ENCODE results near the gene PLOD1. TPM values are rescaled to one million over a fixed set of nuclear protein-coding genes. Genes with fewer than 3 reads are reported as not detected.
A peak's percentile ranks its signal among the peaks of the same experiment; 100 is the strongest.

Gene PLOD1
- total and polyA plus RNA-seq, 2 donors (not counting 1 experiment from before 2014, with no cell fraction given), result 210 to 278 TPM

GRCh38 chr1:11914024-11914423 lies 20.5 kb upstream of the PLOD1 start:
- no peak overlapping the region for H3K4me3 ChIP-seq (replicated peaks in 1 of 4; ENCODE audit: control extremely low read depth in 1 of 4, insufficient read depth in 1 of 4, low read depth in 3 of 4, low read length in 4 of 4)
- DNase-seq (ENCODE audit: low read depth in 2 of 2), result no peak
- no peak overlapping the region for H2AFZ ChIP-seq (ENCODE audit: low read length)
- H3K27ac ChIP-seq (ENCODE audit: insufficient read depth, low read length), result no peak overlapping the region
- no peaks in the 10 kb centered on the region for H3K79me2 ChIP-seq (ENCODE audit: control insufficient read depth, insufficient read depth, low read length)
- TF ChIP-seq CTCF (conservative IDR thresholded peaks at IDR 0.05 in 1 of 2, IDR thresholded peaks at IDR 0.05 in 1 of 2; ENCODE audit: low read depth in 1 of 2, low read length in 2 of 2) (no peak), EZH2 (IDR thresholded peaks at IDR 0.05; ENCODE audit: low read length, missing control alignments) (no peak)
- H3K4me2 ChIP-seq (ENCODE audit: extremely low read depth, insufficient read depth, low read length), result no peak overlapping the region
- no peaks in the 10 kb centered on the region for H3K9me3 ChIP-seq (ENCODE audit: control insufficient read depth, insufficient read depth, low read depth, low read length)
- peaks cover 3% of the 10 kb centered on the region for H3K4me1 ChIP-seq (ENCODE audit: control insufficient read depth, extremely low read depth, insufficient read depth, low read length)
- no peak overlapping the region for H3K9ac ChIP-seq (ENCODE audit: insufficient read depth, low read length)
- no peaks in the 10 kb centered on the region for H3K27me3 ChIP-seq (ENCODE audit: control insufficient read depth, insufficient read depth, low read length)
- H4K20me1 ChIP-seq (ENCODE audit: control insufficient read depth, extremely low read depth, insufficient read depth, low read length), result peaks cover 1% of the 10 kb centered on the region
- no peaks in the 10 kb centered on the region for H3K36me3 ChIP-seq (ENCODE audit: control insufficient read depth, insufficient read depth, low read length)

- H3K4me2 ChIP-seq (ENCODE audit: extremely low read depth, insufficient read depth, low read length), result no peak overlapping the region
Measured at GRCh38 chr1:11918799-11919519, 15.6 kb upstream of the PLOD1 start.

GRCh38 chr1:11919621-11920020 lies 14.9 kb upstream of the PLOD1 start:
- Histone ChIP-seq H3K36me3 (ENCODE audit: control insufficient read depth, insufficient read depth, low read length) (peaks cover 4% of the 10 kb centered on the region), H3K9me3 (ENCODE audit: control insufficient read depth, insufficient read depth, low read depth, low read length) (no peaks in the 10 kb centered on the region), H3K79me2 (ENCODE audit: control insufficient read depth, insufficient read depth, low read length) (peaks cover 22% of the 10 kb centered on the region), H3K4me1 (ENCODE audit: control insufficient read depth, extremely low read depth, insufficient read depth, low read length) (peaks cover 12% of the 10 kb centered on the region), H2AFZ (ENCODE audit: low read length) (no peak overlapping the region), H3K27me3 (ENCODE audit: control insufficient read depth, insufficient read depth, low read length) (no peaks in the 10 kb centered on the region), H3K4me2 (ENCODE audit: extremely low read depth, insufficient read depth, low read length) (no peak overlapping the region), H3K27ac (ENCODE audit: insufficient read depth, low read length) (no peak overlapping the region), H3K4me3 (replicated peaks in 1 of 4; ENCODE audit: control extremely low read depth in 1 of 4, insufficient read depth in 1 of 4, low read depth in 3 of 4, low read length in 4 of 4) (no peak overlapping the region), H4K20me1 (ENCODE audit: control insufficient read depth, extremely low read depth, insufficient read depth, low read length) (peaks cover 1% of the 10 kb centered on the region), H3K9ac (ENCODE audit: insufficient read depth, low read length) (no peak overlapping the region)
- DNase-seq (ENCODE audit: low read depth in 2 of 2), result no peak
- TF ChIP-seq EZH2 (IDR thresholded peaks at IDR 0.05; ENCODE audit: low read length, missing control alignments) (no peak), CTCF (conservative IDR thresholded peaks at IDR 0.05 in 1 of 2, IDR thresholded peaks at IDR 0.05 in 1 of 2; ENCODE audit: low read depth in 1 of 2, low read length in 2 of 2) (no peak)

More at GRCh38 chr1:11918799-11919519, 15.6 kb upstream of the PLOD1 start:
- no peaks in the 10 kb centered on the region for H3K27me3 ChIP-seq (ENCODE audit: control insufficient read depth, insufficient read depth, low read length)
- H3K27ac ChIP-seq (ENCODE audit: insufficient read depth, low read length), result no peak overlapping the region
- no peak overlapping the region for H3K9ac ChIP-seq (ENCODE audit: insufficient read depth, low read length)
- peaks cover 6% of the 10 kb centered on the region for H3K4me1 ChIP-seq (ENCODE audit: control insufficient read depth, extremely low read depth, insufficient read depth, low read length)
- H3K4me3 ChIP-seq (replicated peaks in 1 of 4; ENCODE audit: control extremely low read depth in 1 of 4, insufficient read depth in 1 of 4, low read depth in 3 of 4, low read length in 4 of 4), result no peak overlapping the region
- DNase-seq (ENCODE audit: low read depth in 2 of 2), result peak; percentile 74 to 94
- no peaks in the 10 kb centered on the region for H3K9me3 ChIP-seq (ENCODE audit: control insufficient read depth, insufficient read depth, low read depth, low read length)
- H2AFZ ChIP-seq (ENCODE audit: low read length), result no peak overlapping the region
- TF ChIP-seq CTCF (conservative IDR thresholded peaks at IDR 0.05 in 1 of 2, IDR thresholded peaks at IDR 0.05 in 1 of 2; ENCODE audit: low read depth in 1 of 2, low read length in 2 of 2) (no peak), EZH2 (IDR thresholded peaks at IDR 0.05; ENCODE audit: low read length, missing control alignments) (no peak)
- H3K79me2 ChIP-seq (ENCODE audit: control insufficient read depth, insufficient read depth, low read length), result peaks cover 15% of the 10 kb centered on the region
- peaks cover 1% of the 10 kb centered on the region for H4K20me1 ChIP-seq (ENCODE audit: control insufficient read depth, extremely low read depth, insufficient read depth, low read length)
- peaks cover 4% of the 10 kb centered on the region for H3K36me3 ChIP-seq (ENCODE audit: control insufficient read depth, insufficient read depth, low read length)
